ENCODE measurements around the gene GATA6.

Gene GATA6

GRCh38 chr18:22169011-22169888, at the start of gene GATA6:
Gene GATA6 (plus strand): TSS chr18:22169589. CDS start chr18:22171145, 1,556 bp downstream.
- ATAC-seq (peak; percentile 73), DNase-seq (peak; percentile 56)

GRCh38 chr18:22124970-22125369, 44.4 kb upstream of the GATA6 start:
- ATAC-seq: no peak
- no peak for DNase-seq

GRCh38 chr18:22128954-22129353, 40.4 kb upstream of the GATA6 start:
- ATAC-seq: no peak

GRCh38 chr18:22129778-22130177, 39.6 kb upstream of the GATA6 start:
- ATAC-seq (no peak), DNase-seq (no peak)

More at GRCh38 chr18:22128954-22129353, 40.4 kb upstream of the GATA6 start:
- DNase-seq: no peak

- ATAC-seq: no peak
- no peak for DNase-seq
These were observed 37.1 kb upstream of the GATA6 start for GRCh38 chr18:22132258-22132657.

GRCh38 chr18:22132763-22133162, 36.6 kb upstream of the GATA6 start:
- no peak for ATAC-seq
- DNase-seq: no peak

- no peak for ATAC-seq
- no peak for DNase-seq
These were observed 33.0 kb upstream of the GATA6 start for GRCh38 chr18:22136395-22136794.

- no peak for ATAC-seq
- no peak for DNase-seq
These were observed 28.2 kb upstream of the GATA6 start for GRCh38 chr18:22141211-22141610.

- DNase-seq (no peak), ATAC-seq (no peak)
These were observed 25.7 kb upstream of the GATA6 start for GRCh38 chr18:22143347-22144340.

GRCh38 chr18:22145160-22145559, 24.2 kb upstream of the GATA6 start:
- no peak for ATAC-seq

GRCh38 chr18:22149710-22150109, 19.7 kb upstream of the GATA6 start:
- DNase-seq: no peak
- ATAC-seq: no peak

More at GRCh38 chr18:22145160-22145559, 24.2 kb upstream of the GATA6 start:
- no peak for DNase-seq

GRCh38 chr18:22152093-22152492, 17.3 kb upstream of the GATA6 start:
- DNase-seq (no peak), ATAC-seq (no peak)

GRCh38 chr18:22153428-22153827, 16.0 kb upstream of the GATA6 start:
- ATAC-seq (no peak), DNase-seq (no peak)

- DNase-seq: no peak
- no peak for ATAC-seq
These were observed 13.8 kb upstream of the GATA6 start for GRCh38 chr18:22155584-22155983.

- no peak for ATAC-seq
- no peak for DNase-seq
These were observed 10.4 kb upstream of the GATA6 start for GRCh38 chr18:22159014-22159413.

GRCh38 chr18:22161090-22161489, 8.3 kb upstream of the GATA6 start:
- ATAC-seq (no peak), DNase-seq (no peak)

- ATAC-seq: no peak
- DNase-seq: no peak
These were observed 5.8 kb upstream of the GATA6 start for GRCh38 chr18:22163416-22164161.

GRCh38 chr18:22164337-22165048, 4.9 kb upstream of the GATA6 start:
- ATAC-seq: no peak
- no peak for DNase-seq

- ATAC-seq (no peak), DNase-seq (no peak)
These were observed 4.3 kb upstream of the GATA6 start for GRCh38 chr18:22165049-22165602.

GRCh38 chr18:22165603-22166068, 3.8 kb upstream of the GATA6 start:
- no peak for ATAC-seq
- no peak for DNase-seq

Measured in stimulated activated naive CD8-positive, alpha-beta T cell treated with anti-CD3 and anti-CD28 coated beads, Interleukin-15, Interleukin-2, amounts not matched to agents 100 U/mL and 50 U/mL, for 24 hours (primary cell).